HL-60 (cell line): ENCODE data around the gene CUL1.

Source experiments
- GABPA ChIP-seq: IDR thresholded peaks from 2 replicates; pipeline ENCODE4 v1.6.1; 2012; ENCODE audit warnings: low read depth
- POLR2AphosphoS5 ChIP-seq: IDR thresholded peaks from 2 replicates; pipeline ENCODE4 v1.6.1; 2012; ENCODE audit warnings: low read depth
- SPI1 ChIP-seq: IDR thresholded peaks from 2 replicates; pipeline ENCODE4 v1.6.1; 2012; ENCODE audit warnings: low read depth, mild to moderate bottlenecking, borderline replicate concordance
- TF ChIP-seq, protein P1 (sequence below): IDR thresholded peaks from one replicate; pipeline ENCODE4 v1.5.1; 2011; ENCODE audit warnings: low read length, control low read depth, inconsistent platforms; ENCODE audit not compliant: insufficient read depth
- TF ChIP-seq, protein P2 (sequence below): IDR thresholded peaks from 2 replicates; pipeline ENCODE4 v1.6.1; 2012; ENCODE audit warnings: low read depth; ENCODE audit not compliant: insufficient replicate concordance

DNA sequence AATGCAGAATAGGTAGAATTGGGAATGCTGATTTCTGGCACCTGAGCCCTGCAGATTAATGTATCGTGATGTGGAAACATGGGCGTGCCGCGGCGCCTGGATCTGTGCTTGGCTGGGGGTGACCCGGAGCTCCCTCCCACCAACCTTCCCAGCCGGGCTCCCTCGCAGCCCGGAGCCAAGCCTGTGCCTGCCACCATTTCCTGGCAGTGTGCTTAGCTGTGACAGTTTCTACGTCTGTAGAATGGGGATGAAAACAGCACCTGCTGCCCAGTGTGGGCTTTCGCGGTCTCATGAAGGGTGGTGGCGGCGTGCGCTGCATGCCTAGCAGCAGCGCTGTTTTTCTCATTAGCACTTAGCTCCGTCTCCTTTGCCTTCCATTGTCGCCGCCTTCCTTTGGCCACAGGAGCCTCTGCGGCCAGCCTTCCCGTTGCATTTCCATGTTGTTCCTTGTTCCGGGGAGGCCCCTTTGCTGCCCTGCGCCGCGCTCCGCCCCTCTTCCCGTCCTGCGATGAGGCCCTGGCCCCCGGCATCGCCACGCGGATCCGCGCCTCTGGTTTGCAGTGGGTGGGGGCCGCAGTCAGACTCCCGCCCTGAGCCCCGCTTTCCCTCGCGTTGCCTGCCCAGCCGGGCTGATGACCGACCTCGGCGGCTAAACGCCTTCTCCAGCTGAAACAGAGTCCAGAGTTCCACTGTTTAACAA is 84.2 kb downstream of the CUL1 start:
- TF ChIP-seq, protein P1, sequence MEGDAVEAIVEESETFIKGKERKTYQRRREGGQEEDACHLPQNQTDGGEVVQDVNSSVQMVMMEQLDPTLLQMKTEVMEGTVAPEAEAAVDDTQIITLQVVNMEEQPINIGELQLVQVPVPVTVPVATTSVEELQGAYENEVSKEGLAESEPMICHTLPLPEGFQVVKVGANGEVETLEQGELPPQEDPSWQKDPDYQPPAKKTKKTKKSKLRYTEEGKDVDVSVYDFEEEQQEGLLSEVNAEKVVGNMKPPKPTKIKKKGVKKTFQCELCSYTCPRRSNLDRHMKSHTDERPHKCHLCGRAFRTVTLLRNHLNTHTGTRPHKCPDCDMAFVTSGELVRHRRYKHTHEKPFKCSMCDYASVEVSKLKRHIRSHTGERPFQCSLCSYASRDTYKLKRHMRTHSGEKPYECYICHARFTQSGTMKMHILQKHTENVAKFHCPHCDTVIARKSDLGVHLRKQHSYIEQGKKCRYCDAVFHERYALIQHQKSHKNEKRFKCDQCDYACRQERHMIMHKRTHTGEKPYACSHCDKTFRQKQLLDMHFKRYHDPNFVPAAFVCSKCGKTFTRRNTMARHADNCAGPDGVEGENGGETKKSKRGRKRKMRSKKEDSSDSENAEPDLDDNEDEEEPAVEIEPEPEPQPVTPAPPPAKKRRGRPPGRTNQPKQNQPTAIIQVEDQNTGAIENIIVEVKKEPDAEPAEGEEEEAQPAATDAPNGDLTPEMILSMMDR, result no peak
- TF ChIP-seq POLR2AphosphoS5 (no peak), GABPA (no peak), SPI1 (no peak)
- TF ChIP-seq, protein P2, sequence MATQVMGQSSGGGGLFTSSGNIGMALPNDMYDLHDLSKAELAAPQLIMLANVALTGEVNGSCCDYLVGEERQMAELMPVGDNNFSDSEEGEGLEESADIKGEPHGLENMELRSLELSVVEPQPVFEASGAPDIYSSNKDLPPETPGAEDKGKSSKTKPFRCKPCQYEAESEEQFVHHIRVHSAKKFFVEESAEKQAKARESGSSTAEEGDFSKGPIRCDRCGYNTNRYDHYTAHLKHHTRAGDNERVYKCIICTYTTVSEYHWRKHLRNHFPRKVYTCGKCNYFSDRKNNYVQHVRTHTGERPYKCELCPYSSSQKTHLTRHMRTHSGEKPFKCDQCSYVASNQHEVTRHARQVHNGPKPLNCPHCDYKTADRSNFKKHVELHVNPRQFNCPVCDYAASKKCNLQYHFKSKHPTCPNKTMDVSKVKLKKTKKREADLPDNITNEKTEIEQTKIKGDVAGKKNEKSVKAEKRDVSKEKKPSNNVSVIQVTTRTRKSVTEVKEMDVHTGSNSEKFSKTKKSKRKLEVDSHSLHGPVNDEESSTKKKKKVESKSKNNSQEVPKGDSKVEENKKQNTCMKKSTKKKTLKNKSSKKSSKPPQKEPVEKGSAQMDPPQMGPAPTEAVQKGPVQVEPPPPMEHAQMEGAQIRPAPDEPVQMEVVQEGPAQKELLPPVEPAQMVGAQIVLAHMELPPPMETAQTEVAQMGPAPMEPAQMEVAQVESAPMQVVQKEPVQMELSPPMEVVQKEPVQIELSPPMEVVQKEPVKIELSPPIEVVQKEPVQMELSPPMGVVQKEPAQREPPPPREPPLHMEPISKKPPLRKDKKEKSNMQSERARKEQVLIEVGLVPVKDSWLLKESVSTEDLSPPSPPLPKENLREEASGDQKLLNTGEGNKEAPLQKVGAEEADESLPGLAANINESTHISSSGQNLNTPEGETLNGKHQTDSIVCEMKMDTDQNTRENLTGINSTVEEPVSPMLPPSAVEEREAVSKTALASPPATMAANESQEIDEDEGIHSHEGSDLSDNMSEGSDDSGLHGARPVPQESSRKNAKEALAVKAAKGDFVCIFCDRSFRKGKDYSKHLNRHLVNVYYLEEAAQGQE, result no peak
